Measurements from ENCODE around the gene TMEM150B.

DNA sequence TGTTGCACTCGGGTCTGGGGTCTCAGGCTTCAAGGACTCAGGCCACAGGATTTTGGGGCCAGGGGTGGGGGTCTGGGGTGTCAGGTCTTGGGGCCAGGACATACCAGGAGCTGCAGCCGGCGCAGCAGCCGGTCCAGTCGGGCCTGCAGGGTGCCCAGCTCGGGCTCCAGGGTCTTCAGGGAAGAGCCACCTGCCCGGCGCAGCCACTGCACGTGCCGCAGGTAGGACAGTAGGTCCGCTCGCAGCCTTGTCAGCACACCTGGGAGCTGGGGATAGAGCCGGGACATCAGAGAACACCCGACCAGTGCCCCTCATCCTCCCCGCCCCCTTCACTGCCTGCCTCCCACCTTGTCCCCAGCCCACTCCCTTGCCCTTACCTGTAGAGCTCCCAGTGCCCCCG, 43.0 kb upstream of the TMEM150B start:
- TF ChIP-seq POLR2A (IDR thresholded peaks at IDR 0.05): no peak
- TF ChIP-seq, protein P1, sequence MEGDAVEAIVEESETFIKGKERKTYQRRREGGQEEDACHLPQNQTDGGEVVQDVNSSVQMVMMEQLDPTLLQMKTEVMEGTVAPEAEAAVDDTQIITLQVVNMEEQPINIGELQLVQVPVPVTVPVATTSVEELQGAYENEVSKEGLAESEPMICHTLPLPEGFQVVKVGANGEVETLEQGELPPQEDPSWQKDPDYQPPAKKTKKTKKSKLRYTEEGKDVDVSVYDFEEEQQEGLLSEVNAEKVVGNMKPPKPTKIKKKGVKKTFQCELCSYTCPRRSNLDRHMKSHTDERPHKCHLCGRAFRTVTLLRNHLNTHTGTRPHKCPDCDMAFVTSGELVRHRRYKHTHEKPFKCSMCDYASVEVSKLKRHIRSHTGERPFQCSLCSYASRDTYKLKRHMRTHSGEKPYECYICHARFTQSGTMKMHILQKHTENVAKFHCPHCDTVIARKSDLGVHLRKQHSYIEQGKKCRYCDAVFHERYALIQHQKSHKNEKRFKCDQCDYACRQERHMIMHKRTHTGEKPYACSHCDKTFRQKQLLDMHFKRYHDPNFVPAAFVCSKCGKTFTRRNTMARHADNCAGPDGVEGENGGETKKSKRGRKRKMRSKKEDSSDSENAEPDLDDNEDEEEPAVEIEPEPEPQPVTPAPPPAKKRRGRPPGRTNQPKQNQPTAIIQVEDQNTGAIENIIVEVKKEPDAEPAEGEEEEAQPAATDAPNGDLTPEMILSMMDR (IDR thresholded peaks at IDR 0.05): no peak
